D721Med (cell line): ENCODE measurements around the gene UNC13A.

Experiments used
- DNase-seq: peaks from one replicate; pipeline ENCODE4 v3.0.0; 2011; ENCODE audit warnings: low spot score; ENCODE audit not compliant: insufficient read length
- FAIRE-seq: peaks from 2 replicates; lab custom pipeline; 2011; peaks lifted over from hg19 to GRCh38; lab: Jason Lieb, UNC
- TF ChIP-seq, protein P1 (sequence below): IDR thresholded peaks from 2 replicates; pipeline ENCODE4 v1.5.1; 2012; ENCODE audit warnings: mild to moderate bottlenecking, control low read depth; ENCODE audit not compliant: insufficient read depth; ENCODE audit errors: missing control alignments

The UNC13A gene

DNA sequence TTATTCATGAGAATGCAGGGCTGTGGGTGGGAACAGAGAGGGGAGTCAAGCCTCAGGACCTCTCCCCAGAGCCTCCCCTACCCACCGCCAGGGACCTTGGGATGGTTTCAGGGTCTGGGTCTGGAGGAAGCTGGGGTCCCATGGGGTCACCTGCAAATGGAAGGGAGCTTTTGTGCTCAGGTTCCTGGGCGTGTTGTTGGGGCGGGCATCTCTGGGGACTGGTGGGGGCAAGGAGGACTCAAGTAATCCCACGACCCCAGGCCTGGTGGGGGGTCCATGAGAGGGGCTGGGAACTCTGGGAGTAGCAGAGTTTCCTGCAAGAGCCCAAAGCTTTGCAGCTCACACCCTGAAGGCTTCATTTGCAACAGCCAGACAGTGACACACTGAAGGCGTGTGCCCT is 60.2 kb downstream of the UNC13A start:
- DNase-seq = no peak
- TF ChIP-seq, protein P1, sequence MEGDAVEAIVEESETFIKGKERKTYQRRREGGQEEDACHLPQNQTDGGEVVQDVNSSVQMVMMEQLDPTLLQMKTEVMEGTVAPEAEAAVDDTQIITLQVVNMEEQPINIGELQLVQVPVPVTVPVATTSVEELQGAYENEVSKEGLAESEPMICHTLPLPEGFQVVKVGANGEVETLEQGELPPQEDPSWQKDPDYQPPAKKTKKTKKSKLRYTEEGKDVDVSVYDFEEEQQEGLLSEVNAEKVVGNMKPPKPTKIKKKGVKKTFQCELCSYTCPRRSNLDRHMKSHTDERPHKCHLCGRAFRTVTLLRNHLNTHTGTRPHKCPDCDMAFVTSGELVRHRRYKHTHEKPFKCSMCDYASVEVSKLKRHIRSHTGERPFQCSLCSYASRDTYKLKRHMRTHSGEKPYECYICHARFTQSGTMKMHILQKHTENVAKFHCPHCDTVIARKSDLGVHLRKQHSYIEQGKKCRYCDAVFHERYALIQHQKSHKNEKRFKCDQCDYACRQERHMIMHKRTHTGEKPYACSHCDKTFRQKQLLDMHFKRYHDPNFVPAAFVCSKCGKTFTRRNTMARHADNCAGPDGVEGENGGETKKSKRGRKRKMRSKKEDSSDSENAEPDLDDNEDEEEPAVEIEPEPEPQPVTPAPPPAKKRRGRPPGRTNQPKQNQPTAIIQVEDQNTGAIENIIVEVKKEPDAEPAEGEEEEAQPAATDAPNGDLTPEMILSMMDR = no peak
- no peak for FAIRE-seq

DNA sequence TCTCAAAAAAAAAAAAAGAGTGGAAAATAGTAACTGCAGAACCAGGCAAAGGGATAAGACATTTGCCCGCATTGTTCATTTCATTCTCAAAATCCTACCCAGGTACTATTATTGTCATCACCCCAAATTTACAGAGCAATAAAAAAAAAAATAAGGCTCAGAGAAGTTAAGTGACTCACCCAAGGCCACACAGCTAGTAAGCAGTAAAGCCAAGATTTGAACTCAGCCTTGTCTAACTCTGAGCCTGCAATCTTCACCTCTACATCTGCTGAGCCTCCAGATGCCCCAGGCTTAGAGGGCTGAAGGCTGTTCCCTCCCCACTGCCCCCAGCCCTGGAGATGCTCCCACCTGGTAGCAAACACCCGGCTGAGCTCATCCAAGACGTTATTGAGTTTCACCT is 61.0 kb downstream of the UNC13A start:
- no peak for FAIRE-seq
- TF ChIP-seq, protein P1 = no peak
- no peak for DNase-seq

DNA sequence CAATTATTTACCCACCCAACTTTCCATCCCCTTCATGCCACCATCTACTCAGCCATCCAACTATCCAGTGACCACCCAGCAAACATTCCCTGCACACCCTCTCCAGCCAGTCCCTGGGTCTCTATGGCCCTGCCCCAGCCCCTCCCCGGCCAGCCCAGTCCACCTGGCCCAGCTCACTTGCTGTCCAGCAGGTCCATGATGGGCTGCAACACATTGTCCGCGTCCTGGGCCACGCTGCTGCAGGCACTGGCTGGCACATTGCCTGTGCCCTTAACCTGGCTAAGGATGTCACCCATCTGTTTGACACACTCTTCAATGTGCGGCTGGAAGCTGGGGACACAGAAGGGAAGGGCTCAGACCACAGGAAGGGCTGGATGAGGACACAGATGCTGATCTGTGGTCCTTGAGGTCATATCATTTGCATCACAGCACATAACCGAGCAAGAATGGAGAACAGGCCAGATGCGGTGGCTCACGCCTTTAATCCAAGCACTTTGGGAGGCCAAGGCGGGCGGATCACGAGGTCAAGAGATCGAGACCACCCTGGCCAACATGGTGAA is 61.6 kb downstream of the UNC13A start:
- FAIRE-seq (no peak), DNase-seq (no peak)
- TF ChIP-seq, protein P1 = no peak

DNA sequence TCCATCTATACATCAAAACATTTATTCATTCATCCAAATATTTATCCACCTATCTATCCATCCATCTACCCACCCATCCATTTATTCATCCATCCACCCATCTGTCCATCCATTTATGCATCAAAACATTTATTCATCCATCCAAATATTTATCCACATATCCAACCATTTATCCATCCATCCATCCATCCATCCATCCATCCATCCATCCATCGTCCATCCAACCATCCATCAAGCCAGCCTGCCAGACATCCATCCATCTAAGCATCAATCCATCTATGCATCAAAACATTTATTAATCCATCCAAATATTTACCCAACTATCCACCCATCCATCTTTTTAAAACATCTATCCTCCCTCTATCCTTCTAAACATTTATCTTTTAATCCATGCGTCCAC is 62.2 kb downstream of the UNC13A start:
- no peak for FAIRE-seq
- TF ChIP-seq, protein P1 = no peak
- DNase-seq = no peak

DNA sequence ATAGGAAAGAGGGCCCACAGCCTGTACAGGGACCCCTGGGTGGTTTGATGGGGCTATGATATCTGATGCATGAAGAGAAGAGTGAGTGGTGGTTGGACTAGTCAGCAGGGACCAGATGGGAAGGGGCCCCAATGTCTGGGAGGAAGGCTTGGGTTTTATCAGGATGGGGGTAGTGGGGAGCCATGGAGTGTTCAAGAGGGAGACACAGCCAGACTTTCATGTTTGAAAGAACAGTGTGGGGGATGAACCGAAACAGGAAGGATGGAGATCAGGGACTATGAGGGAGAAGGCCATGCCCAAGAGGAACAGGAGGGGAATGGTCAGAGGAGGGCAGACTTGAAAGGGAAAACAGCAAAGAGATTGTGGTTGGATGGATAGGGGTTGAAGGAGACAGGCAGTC is 63.1 kb downstream of the UNC13A start:
- FAIRE-seq (no peak), DNase-seq (no peak)
- TF ChIP-seq, protein P1 = no peak

DNA sequence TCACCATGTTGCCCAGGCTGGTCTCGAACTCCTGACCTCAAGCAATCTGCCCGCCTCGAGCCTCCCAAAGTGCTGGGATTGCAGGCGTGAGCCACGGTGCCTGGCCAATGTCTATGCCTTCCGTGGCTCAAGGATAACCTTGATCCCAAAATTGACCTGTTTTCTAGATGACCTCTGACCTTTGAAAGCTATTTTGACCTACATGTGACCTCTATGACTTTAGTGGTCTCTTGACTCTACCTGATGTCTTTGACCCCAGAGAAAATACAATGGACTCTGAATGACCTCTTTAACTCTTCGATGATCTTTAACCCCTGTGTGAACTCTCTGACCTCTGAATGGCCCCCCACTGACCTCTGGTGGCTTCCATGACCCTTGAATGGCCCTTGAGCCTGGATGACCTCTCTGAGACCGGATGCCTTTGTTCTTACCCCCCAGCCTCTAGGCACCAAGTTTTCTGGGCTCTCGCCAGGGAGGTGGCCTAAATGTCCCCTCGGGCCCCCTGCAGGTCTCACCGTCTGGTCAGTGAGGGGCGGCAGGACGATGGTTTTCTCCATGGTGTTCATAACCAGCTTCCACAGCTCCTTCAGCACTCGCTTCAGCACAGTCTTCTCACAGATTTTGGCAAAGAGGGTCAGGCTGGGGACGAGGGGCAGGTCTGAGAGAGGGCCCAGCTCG is 63.7 kb downstream of the UNC13A start:
- FAIRE-seq = no peak
- TF ChIP-seq, protein P1 = no peak

More for the DNA sequence above, 63.7 kb downstream of the UNC13A start:
- DNase-seq = no peak
